CD4-positive, alpha-beta memory T cell (primary cell): ENCODE results near the gene TEX12. TPM values are rescaled to one million over a fixed set of nuclear protein-coding genes. Genes with fewer than 3 reads are reported as not detected.

Experiments
- CTCF ChIA-PET: fragments of 350-600 bp; sonication (Branson Sonifier 250); formaldehyde crosslinking; loops from one replicate; lab custom pipeline; 2021; ENCODE audit warnings: inconsistent platforms; ENCODE audit not compliant: partially characterized antibody; lab: Charles Lee
- POLR2A ChIA-PET: fragments of 350-600 bp; sonication (Branson Sonifier 250); formaldehyde crosslinking; loops from one replicate; lab custom pipeline; 2021; ENCODE audit not compliant: partially characterized antibody; lab: Charles Lee
- DNase-seq, 5 donors: peaks; one replicate each; pipeline versions ENCODE4 v3.0.0 to v3.0.0-alpha.2; 2020 to 2022; ENCODE audit warnings: mixed read lengths in 1 of 5
- H3K27ac ChIP-seq: one replicate; pipeline ENCODE4 v1.7.0; 2013; ENCODE audit warnings: low read depth, low read length
- H3K27me3 ChIP-seq: 2 replicates; pipeline ENCODE4 v1.7.0; 2013; ENCODE audit warnings: mild to moderate bottlenecking, low read length, moderate library complexity; ENCODE audit not compliant: insufficient read depth
- H3K36me3 ChIP-seq: 2 replicates; pipeline ENCODE4 v1.7.0; 2013; ENCODE audit warnings: mild to moderate bottlenecking, low read length, moderate library complexity; ENCODE audit not compliant: insufficient read depth
- H3K4me1 ChIP-seq: 2 replicates; pipeline ENCODE4 v1.7.0; 2013; ENCODE audit warnings: mild to moderate bottlenecking, low read length, moderate library complexity; ENCODE audit not compliant: insufficient read depth
- H3K4me3 ChIP-seq, 2 donors: one replicate each; pipeline ENCODE4 v1.7.0; 2013; ENCODE audit warnings: low read length in 2 of 2, mild to moderate bottlenecking in 1 of 2
- H3K9me3 ChIP-seq, 2 donors: one replicate each; pipeline ENCODE4 v1.7.0; 2013; ENCODE audit warnings: low read length in 2 of 2, control low read depth in 1 of 2; ENCODE audit not compliant: control insufficient read depth in 1 of 2
- H3K27ac Mint-ChIP-seq, 7 donors: one replicate each; pipeline ENCODE4 v1.8.0; 2020 to 2021; ENCODE audit warnings: mixed read lengths in 7 of 7, mild to moderate bottlenecking in 6 of 7, inconsistent platforms in 3 of 7, moderate library complexity in 3 of 7
- H3K27me3 Mint-ChIP-seq, 2 donors: one replicate each; pipeline ENCODE4 v1.8.0; 2020 to 2021; ENCODE audit warnings: mixed read lengths in 2 of 2
- H3K36me3 Mint-ChIP-seq, 2 donors: one replicate each; pipeline ENCODE4 v1.8.0; 2020 to 2021; ENCODE audit warnings: mixed read lengths in 2 of 2, inconsistent platforms in 1 of 2, mild to moderate bottlenecking in 1 of 2
- H3K4me1 Mint-ChIP-seq, 4 donors: one replicate each; pipeline ENCODE4 v1.8.0; 2020 to 2021; ENCODE audit warnings: mixed read lengths in 4 of 4, mild to moderate bottlenecking in 1 of 4
- H3K4me3 Mint-ChIP-seq, 8 donors: one replicate each; pipeline ENCODE4 v1.8.0; 2020 to 2021; ENCODE audit warnings: mixed read lengths in 8 of 8, mild to moderate bottlenecking in 7 of 8, moderate library complexity in 6 of 8, inconsistent platforms in 3 of 8
- H3K9me3 Mint-ChIP-seq, 8 donors: one replicate each; pipeline ENCODE4 v1.8.0; 2020 to 2021; ENCODE audit warnings: mixed read lengths in 8 of 8, mild to moderate bottlenecking in 5 of 8, inconsistent platforms in 3 of 8, moderate library complexity in 1 of 8
- intact Hi-C: fragments of 100-400 bp; cut with micrococcal nuclease; formaldehyde crosslinking; loops from one replicate; pipeline ENCODE4 v1.15.1; 2023
- polyA plus RNA-seq, 2 donors: library from polyadenylated mRNA; unstranded; fragments of 300-500 nt; fragmentation: Illumina TruSeq; gene quantifications; one replicate each; pipeline ENCODE4 v1.2.3, GENCODE V29; 2021
- total RNA-seq, 2 experiments: library from RNA; stranded (reverse); gene quantifications; one replicate each; pipeline ENCODE4 v1.2.3, GENCODE V29; 2021

The TEX12 gene
- total and polyA plus RNA-seq, 4 experiments from 2014 or later = 0.29 TPM; not detected in 3

DNA sequence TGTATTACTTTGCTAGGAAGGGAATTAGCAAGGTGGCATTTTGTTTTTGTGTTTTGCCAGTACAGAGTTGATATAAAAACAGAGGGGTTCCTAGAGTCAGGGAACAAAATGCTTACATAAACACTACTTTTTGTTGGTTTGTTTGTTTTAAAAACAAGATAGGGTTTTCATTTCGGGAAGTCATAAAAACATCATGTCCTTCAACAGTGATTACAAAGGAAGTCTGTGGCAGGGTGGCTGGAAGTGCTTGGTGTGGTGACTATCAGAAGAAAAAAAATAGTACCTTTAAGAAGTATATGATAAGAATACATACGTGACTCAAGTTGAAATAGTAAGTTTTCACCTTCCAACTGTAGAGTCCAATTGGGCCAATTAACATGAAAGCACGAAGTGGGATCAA lies 2.1 kb upstream of the TEX12 start:
- intact Hi-C loops = no loop called here
- Mint-ChIP-seq H3K9me3 (no peaks in the 10 kb centered on the region), H3K36me3 (peaks cover 0 to 4% of the 10 kb centered on the region in 2 donors), H3K27me3 (peaks cover 0 to 10% of the 10 kb centered on the region in 2 donors), H3K4me1 (peaks cover 0 to 1% (median 0%) of the 10 kb centered on the region in 4 donors), H3K27ac (no peak overlapping the region), H3K4me3 (no peak overlapping the region)
- ChIA-PET CTCF (no interaction called here), POLR2A (no interaction called here)
- Histone ChIP-seq H3K4me1 (no peaks in the 10 kb centered on the region), H3K36me3 (no peaks in the 10 kb centered on the region), H3K4me3 (no peak overlapping the region), H3K27ac (no peak overlapping the region), H3K27me3 (no peaks in the 10 kb centered on the region), H3K9me3 (no peaks in the 10 kb centered on the region)
- no peak for DNase-seq

DNA sequence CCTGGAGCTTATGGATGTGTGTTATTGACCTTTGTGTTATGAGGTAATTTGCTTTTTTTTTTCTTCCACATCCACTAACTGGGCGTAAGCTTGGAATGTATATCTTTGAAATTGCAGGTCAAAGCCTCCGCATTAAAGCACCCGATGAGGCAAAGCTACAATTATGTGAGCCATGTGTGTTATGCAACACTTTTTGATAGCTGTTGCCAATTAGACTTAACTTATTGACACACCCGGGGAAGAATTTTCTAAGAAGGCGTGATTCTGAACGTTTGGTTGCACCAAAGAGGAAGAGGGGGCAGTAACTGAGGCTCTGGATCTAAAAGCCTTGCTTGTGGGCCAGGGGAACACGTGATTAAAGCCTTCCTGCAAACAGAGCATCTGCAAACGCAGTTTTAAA lies 610 bp upstream of the TEX12 start:
- H3K9me3 ChIP-seq = no peaks in the 10 kb centered on the region
- no peaks in the 10 kb centered on the region for H3K36me3 ChIP-seq
- Mint-ChIP-seq H3K27ac (no peak overlapping the region), H3K4me1 (peaks cover 0 to 1% (median 0%) of the 10 kb centered on the region in 4 donors), H3K27me3 (peaks cover 0 to 10% of the 10 kb centered on the region in 2 donors), H3K4me3 (no peak overlapping the region), H3K9me3 (no peaks in the 10 kb centered on the region), H3K36me3 (peaks cover 0 to 4% of the 10 kb centered on the region in 2 donors)
- DNase-seq = no peak
- intact Hi-C loops = no loop called here
- CTCF ChIA-PET = no interaction called here
- H3K4me1 ChIP-seq = no peaks in the 10 kb centered on the region
- POLR2A ChIA-PET = no interaction called here
- no peak overlapping the region for H3K4me3 ChIP-seq
- H3K27ac ChIP-seq = no peak overlapping the region
- H3K27me3 ChIP-seq = no peaks in the 10 kb centered on the region

DNA sequence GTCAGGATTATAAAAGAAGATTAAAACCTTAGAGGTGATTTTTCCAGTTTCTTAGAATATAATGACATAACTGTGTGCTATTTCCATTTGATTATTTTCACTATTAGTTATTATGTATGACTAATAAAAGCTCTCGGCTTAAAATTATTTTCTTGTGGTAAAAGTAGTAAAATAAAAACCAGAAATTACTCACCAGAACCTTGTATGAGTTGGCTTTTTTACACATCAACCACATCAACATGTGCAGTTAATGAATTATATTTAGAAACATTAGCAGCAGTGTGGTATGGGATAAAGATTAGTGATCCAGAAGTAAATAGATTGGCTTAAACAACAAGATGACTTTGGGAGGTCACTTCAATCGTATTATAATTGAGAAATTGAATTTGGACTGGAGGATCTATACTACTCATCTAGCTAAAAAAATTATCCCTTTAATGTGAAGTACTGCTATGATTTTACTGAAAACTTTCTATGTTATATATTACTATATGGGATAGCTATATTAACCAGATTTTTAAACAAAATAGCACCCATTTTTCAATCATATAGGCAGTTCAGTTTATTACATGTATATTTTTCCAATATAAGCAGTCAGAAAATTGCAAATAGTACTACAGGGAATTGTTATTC lies 5.3 kb downstream of the TEX12 start:
- ChIA-PET CTCF (interaction anchor here (0.7 to 1.0 kb wide), 2 partner anchors 57 to 107 kb away, joined by 3 read pairs; no protein-coding TSS in a partner anchor), POLR2A (no interaction called here)
- Histone ChIP-seq H3K4me1 (peaks cover 9% of the 10 kb centered on the region), H3K9me3 (no peaks in the 10 kb centered on the region), H3K4me3 (no peak overlapping the region), H3K36me3 (no peaks in the 10 kb centered on the region), H3K27me3 (no peaks in the 10 kb centered on the region), H3K27ac (no peak overlapping the region)
- H3K4me3 Mint-ChIP-seq = no peak overlapping the region
- no peaks in the 10 kb centered on the region for H3K36me3 Mint-ChIP-seq
- peaks cover 0 to 12% (median 9%) of the 10 kb centered on the region in 4 donors for H3K4me1 Mint-ChIP-seq
- H3K9me3 Mint-ChIP-seq = no peaks in the 10 kb centered on the region
- no peak overlapping the region for H3K27ac Mint-ChIP-seq
- peaks cover 3 to 6% of the 10 kb centered on the region in 2 donors for H3K27me3 Mint-ChIP-seq
- DNase-seq = no peak
- intact Hi-C loops = no loop called here

- Mint-ChIP-seq H3K27me3 (peaks cover 5 to 9% of the 10 kb centered on the region in 2 donors), H3K9me3 (no peaks in the 10 kb centered on the region), H3K4me1 (peaks cover 0 to 12% (median 9%) of the 10 kb centered on the region in 4 donors), H3K4me3 (no peak overlapping the region), H3K27ac (no peak overlapping the region), H3K36me3 (no peaks in the 10 kb centered on the region)
- Histone ChIP-seq H3K27me3 (no peaks in the 10 kb centered on the region), H3K4me3 (no peak overlapping the region), H3K9me3 (no peaks in the 10 kb centered on the region), H3K27ac (no peak overlapping the region), H3K36me3 (no peaks in the 10 kb centered on the region), H3K4me1 (peaks cover 9% of the 10 kb centered on the region)
- ChIA-PET POLR2A (no interaction called here), CTCF (interaction anchor here (0.7 kb wide), 1 partner anchor 106 kb away, joined by 3 read pairs; no protein-coding TSS in a partner anchor)
- DNase-seq = no peak
- intact Hi-C loops = no loop called here
Measured at GRCh38 chr11:112173152-112173551, 6.0 kb downstream of the TEX12 start.

GRCh38 chr11:112174789-112175598 lies 7.8 kb downstream of the TEX12 start, which contains the start of gene BCO2:
BCO2 (plus strand) TSS chr11:112175512; CDS start chr11:112175602, 90 bp downstream.
- Histone ChIP-seq H3K27me3 (no peaks in the 10 kb centered on the region), H3K36me3 (no peaks in the 10 kb centered on the region), H3K27ac (no peak within 1 kb of the TSS), H3K4me1 (peaks cover 9% of the 10 kb centered on the region), H3K4me3 (no peak within 1 kb of the TSS), H3K9me3 (no peaks in the 10 kb centered on the region)
- intact Hi-C loops = loop anchor here (2.0 kb wide), 1 partner anchor 62 kb away; no protein-coding TSS in a partner anchor
- no peaks in the 10 kb centered on the region for H3K36me3 Mint-ChIP-seq
- H3K27me3 Mint-ChIP-seq = peaks cover 8 to 14% of the 10 kb centered on the region in 2 donors
- H3K4me3 Mint-ChIP-seq = peak within 1 kb of the TSS; percentile 18 to 79 (median 60)
- peak within 1 kb of the TSS in 4 of 7 donors; percentile 15 to 59 (median 35) for H3K27ac Mint-ChIP-seq
- DNase-seq = peak; percentile 8 to 39 (median 26)
- H3K4me1 Mint-ChIP-seq = peaks cover 0 to 12% (median 9%) of the 10 kb centered on the region in 4 donors
- no peaks in the 10 kb centered on the region for H3K9me3 Mint-ChIP-seq
- CTCF ChIA-PET = no interaction called here
- POLR2A ChIA-PET = no interaction called here

GRCh38 chr11:112175599-112175952 lies 8.4 kb downstream of the TEX12 start:
- Mint-ChIP-seq H3K9me3 (no peaks in the 10 kb centered on the region), H3K36me3 (no peaks in the 10 kb centered on the region), H3K27ac (peak overlapping the region in 1 of 7 donors; percentile 23), H3K27me3 (peaks cover 8 to 14% of the 10 kb centered on the region in 2 donors), H3K4me3 (peak overlapping the region in 7 of 8 donors; percentile 6 to 79 (median 65)), H3K4me1 (peaks cover 0 to 12% (median 9%) of the 10 kb centered on the region in 4 donors)
- DNase-seq = no peak
- H3K4me3 ChIP-seq = no peak overlapping the region
- POLR2A ChIA-PET = no interaction called here
- H3K4me1 ChIP-seq = peaks cover 9% of the 10 kb centered on the region
- H3K27ac ChIP-seq = no peak overlapping the region
- intact Hi-C loops = loop anchor here (2.0 kb wide), 1 partner anchor 63 kb away; no protein-coding TSS in a partner anchor
- no peaks in the 10 kb centered on the region for H3K36me3 ChIP-seq
- CTCF ChIA-PET = no interaction called here
- H3K9me3 ChIP-seq = no peaks in the 10 kb centered on the region
- H3K27me3 ChIP-seq = no peaks in the 10 kb centered on the region

DNA sequence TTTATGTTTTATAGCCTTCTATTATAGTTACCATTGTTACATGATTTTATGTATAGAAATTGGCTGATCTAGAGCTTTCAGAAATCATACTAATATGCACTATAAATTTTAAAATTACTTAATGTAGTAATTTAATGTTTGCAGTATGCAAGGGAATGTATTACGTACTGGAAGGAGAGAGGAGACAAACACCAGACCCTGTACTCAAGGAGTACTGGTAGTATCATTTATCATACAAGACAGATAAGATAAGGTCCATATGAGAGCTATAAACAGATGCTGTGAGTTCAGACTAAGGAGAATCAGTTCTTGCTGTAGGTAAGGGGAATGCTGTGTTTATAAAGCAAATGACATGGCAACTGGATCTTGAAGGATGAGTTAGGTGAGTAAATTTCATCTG lies 8.9 kb downstream of the TEX12 start:
- H3K9me3 Mint-ChIP-seq = peaks cover 0 to 4% (median 0%) of the 10 kb centered on the region in 8 donors
- Histone ChIP-seq H3K9me3 (no peaks in the 10 kb centered on the region), H3K4me3 (no peak overlapping the region), H3K27ac (no peak overlapping the region), H3K36me3 (no peaks in the 10 kb centered on the region), H3K4me1 (peaks cover 9% of the 10 kb centered on the region), H3K27me3 (no peaks in the 10 kb centered on the region)
- ChIA-PET CTCF (interaction anchor here (0.6 kb wide), 1 partner anchor 433 kb away, joined by 3 read pairs; no protein-coding TSS in a partner anchor), POLR2A (no interaction called here)
- peaks cover 0 to 12% (median 9%) of the 10 kb centered on the region in 4 donors for H3K4me1 Mint-ChIP-seq
- no peak overlapping the region for H3K27ac Mint-ChIP-seq
- DNase-seq = no peak
- peaks cover 0 to 4% of the 10 kb centered on the region in 2 donors for H3K36me3 Mint-ChIP-seq
- peaks cover 11 to 17% of the 10 kb centered on the region in 2 donors for H3K27me3 Mint-ChIP-seq
- no peak overlapping the region for H3K4me3 Mint-ChIP-seq
- intact Hi-C loops = no loop called here
